GM19025 (cell line): ENCODE measurements around the gene SMIM28.
A peak's percentile ranks its signal among the peaks of the same experiment; 100 is the strongest.

Experiments used
- ATAC-seq: cut with Tn5 transposase; IDR thresholded peaks from one replicate; pipeline ENCODE4 v1.9.1; 2021; ENCODE audit warnings: mild to moderate bottlenecking, low read depth, moderate library complexity; ENCODE audit not compliant: unreplicated experiment

The SMIM28 gene

DNA sequence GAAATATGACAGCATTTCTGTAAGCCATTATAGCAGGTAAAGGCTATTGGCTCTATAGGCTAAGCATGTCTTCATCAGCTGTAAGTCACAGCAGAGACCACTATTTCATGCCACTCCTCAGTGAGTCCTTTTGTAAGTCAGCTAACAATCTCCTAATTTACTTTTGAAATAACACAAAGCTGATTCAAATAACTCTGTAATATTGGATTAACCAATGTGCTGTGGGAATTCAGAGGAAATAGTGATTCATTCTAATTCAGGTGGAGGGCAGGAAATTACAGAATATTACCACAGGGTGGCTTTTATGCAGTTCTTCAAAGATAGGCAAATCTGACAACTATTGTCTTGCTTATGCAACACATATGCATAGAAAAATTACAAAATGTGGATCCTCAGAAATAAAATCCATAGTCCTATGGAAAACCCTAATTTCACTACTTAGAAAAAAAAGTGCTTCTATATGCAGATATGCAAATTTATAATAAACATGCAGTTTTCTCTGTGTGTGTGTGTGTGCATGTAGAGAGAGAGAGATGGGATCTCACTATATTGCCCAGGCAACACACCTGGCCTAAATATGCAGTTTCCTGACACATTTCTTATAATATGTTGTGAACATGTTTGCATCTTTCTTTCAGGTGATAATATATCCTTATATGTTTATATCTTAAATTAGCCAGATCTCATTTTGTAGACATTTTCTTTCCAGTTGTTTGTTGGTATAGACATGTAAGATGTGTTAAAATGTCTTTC lies 4.8 kb upstream of the SMIM28 start:
- no peak for ATAC-seq

GRCh38 chr6:138374230-138374629 lies 3.5 kb upstream of the SMIM28 start:
- ATAC-seq: no peak

- ATAC-seq: no peak
Observed at GRCh38 chr6:138374815-138375214, 2.9 kb upstream of the SMIM28 start.

DNA sequence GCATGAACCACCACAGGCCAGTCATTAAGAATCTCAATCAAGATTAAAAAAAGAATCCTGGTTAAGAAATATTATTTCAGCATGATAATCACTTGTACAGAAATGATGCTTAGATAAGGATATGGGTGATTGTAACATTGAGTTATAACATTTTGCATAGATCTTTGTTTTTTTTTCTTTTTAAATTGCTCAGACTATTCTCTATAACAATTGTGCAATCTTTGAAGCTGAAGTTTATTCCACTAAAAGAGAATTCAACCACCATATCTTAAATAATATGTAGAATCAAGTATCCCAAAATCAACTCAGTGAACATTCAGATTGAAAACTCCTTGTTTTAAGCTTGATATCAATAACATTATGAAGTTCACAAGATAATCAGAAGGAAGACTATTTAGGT lies 663 bp upstream of the SMIM28 start:
- ATAC-seq: no peak

DNA sequence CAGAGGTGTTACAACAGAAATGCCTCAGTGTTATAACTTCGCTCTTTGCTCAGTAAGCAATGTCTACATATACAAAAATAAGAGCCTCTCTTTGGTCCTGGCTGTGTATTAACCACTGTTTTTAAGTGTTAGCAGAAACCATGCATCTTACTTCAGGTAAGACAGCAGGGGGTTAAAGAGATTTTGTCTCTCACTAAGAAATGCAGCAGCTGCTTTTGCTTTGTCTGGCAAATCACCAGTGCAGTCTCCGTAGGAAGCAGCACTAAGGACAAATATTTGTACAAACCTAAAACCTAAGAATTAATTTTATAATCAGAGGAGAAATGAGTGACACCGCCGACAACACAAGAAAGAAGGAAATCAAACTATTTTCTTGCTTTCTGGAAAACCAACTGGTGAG lies 758 bp downstream of the SMIM28 start:
- no peak for ATAC-seq

- ATAC-seq: no peak
Observed at GRCh38 chr6:138382498-138383265, 5.0 kb downstream of the SMIM28 start.

DNA sequence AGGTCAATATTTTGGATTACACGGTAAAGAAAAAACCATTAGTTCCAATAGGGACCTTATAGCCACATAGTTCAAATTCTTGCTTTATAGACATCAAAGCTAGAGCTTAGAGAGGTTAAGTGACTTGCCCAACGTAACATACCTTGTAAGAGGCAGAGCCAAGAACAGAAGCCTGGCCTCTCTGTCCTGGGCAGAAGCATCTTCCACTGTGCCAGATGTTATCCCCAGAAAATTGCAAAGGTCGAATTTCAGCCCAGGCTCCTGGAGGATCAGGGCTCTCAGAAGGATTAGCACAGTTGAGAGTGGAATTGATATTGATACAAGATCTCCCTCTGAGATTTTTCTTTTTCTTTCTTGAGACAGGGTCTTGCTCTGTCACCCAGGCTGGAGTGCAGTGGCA lies 6.1 kb downstream of the SMIM28 start:
- ATAC-seq: no peak

GRCh38 chr6:138386897-138387296 lies 9.2 kb downstream of the SMIM28 start:
- no peak for ATAC-seq

GRCh38 chr6:138387577-138388368 lies 10.1 kb downstream of the SMIM28 start:
- ATAC-seq: no peak

GRCh38 chr6:138389551-138389950 lies 11.8 kb downstream of the SMIM28 start:
- ATAC-seq: no peak

GRCh38 chr6:138393871-138394783 lies 16.4 kb downstream of the SMIM28 start:
- ATAC-seq: no peak

DNA sequence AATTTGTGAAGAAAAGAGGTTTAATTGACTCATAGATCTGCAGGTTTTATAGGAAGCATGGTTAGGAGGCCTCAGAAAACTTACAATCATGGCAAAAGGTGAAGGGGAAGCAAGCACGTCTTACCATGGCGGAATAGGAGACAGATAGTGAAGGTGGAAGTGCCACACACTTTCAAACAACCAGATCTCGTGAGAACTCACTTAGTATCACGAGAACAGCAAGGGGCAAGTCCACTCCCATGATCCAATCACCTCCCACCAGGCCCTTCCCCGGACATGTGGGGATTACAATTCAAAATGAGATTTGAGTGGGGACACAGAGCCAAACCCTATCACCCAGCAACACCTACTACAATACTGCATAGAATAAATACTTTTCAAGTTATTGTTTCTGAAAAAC lies 19.0 kb downstream of the SMIM28 start:
- no peak for ATAC-seq

GRCh38 chr6:138397128-138398122 lies 19.7 kb downstream of the SMIM28 start:
- ATAC-seq: no peak

DNA sequence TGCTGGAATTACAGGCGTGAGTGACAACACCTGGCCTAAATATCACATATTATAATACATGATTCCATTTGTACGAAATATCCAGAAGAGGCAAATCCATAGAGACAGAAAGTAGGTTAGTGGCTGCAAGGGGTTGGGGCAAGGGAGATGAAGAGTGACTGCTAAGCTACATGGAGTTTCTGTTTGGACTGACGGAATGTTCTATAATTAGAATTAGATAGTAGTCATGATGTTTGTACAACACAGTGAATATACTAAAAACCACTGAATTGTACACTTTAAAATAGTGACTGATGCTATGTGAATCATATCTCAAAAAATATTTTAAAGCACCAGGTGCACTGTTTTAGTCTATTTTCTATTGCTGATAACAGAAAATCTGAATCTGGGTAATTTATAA lies 22.6 kb downstream of the SMIM28 start:
- ATAC-seq: no peak

- no peak for ATAC-seq
Observed at GRCh38 chr6:138401960-138402837, 24.5 kb downstream of the SMIM28 start.

- ATAC-seq: no peak
Observed at GRCh38 chr6:138402838-138403187, 25.1 kb downstream of the SMIM28 start.

DNA sequence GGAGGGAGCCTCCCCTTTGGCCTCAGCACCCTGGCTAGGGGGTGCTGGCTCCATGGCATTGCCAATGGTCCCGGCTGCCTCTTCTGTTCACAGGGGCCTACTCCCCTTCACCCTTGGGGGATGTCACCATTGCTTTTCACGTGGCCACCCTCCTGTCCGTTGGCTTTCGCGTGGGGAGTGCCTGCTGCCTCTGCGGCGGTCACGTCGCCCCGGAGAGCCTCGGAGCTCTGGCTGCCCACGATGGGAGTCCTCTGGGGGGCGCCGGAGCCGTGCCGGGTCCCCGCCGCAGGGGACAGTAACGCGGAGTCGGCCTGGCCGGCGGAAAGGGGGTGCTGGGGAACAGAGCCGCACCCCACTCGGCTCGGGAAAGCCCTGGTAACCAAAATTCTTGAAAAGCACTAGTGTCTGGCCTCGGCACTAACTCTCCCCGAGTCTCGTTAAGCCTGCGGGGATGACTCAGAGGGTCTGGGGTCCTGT lies 25.7 kb downstream of the SMIM28 start:
- ATAC-seq: peak; percentile 2
